Measurements from ENCODE around the gene PRKACB.
A peak's percentile ranks its signal among the peaks of the same experiment; 100 is the strongest.

The PRKACB gene

DNA sequence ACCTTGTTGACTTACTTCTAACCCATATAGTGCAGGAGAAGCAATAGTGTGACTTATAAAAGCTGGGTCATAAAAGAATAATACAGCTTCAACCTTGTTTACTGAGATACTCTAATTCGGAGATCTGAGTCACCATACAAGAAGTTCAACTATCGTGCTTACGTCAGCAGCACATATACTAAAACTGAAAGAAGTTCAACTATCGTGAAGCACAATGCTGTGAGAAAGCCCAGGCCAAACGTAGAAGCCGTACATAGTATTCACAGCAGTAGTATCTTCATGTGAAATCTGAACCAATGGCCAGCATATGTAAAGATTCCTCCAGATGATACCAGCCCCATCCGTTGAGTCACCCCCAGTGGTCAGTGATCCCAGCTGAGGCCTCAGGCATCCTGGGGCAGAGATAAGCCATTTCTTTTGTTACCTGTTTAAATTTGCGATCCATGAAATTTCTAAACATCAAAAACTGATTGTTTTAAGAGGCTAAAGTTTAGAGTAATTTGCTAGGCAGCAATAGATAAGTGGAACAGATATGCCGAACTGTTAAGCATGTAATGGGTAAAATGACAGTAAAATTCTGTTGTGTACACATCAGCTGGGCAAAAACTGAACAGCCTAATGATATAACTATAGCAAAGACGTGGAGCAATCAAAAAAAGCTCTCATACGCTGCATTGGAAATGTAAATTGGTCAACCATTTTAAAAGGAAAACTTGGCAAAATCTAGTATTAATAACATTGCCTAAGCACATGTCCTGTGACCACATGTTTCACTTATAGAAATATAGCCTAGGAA lies 103.6 kb downstream of the PRKACB start:
- TF ChIP-seq, protein P1, sequence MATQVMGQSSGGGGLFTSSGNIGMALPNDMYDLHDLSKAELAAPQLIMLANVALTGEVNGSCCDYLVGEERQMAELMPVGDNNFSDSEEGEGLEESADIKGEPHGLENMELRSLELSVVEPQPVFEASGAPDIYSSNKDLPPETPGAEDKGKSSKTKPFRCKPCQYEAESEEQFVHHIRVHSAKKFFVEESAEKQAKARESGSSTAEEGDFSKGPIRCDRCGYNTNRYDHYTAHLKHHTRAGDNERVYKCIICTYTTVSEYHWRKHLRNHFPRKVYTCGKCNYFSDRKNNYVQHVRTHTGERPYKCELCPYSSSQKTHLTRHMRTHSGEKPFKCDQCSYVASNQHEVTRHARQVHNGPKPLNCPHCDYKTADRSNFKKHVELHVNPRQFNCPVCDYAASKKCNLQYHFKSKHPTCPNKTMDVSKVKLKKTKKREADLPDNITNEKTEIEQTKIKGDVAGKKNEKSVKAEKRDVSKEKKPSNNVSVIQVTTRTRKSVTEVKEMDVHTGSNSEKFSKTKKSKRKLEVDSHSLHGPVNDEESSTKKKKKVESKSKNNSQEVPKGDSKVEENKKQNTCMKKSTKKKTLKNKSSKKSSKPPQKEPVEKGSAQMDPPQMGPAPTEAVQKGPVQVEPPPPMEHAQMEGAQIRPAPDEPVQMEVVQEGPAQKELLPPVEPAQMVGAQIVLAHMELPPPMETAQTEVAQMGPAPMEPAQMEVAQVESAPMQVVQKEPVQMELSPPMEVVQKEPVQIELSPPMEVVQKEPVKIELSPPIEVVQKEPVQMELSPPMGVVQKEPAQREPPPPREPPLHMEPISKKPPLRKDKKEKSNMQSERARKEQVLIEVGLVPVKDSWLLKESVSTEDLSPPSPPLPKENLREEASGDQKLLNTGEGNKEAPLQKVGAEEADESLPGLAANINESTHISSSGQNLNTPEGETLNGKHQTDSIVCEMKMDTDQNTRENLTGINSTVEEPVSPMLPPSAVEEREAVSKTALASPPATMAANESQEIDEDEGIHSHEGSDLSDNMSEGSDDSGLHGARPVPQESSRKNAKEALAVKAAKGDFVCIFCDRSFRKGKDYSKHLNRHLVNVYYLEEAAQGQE (IDR thresholded peaks at IDR 0.05; ENCODE audit: low read depth), result no peak
- no peak for TF ChIP-seq TAF1 (IDR thresholded peaks at IDR 0.05; ENCODE audit: low read depth)
- TF ChIP-seq YY1 (IDR thresholded peaks at IDR 0.05; ENCODE audit: low read depth), result no peak
- TF ChIP-seq ZBTB7A (IDR thresholded peaks at IDR 0.05; ENCODE audit: low read depth), result no peak
- TF ChIP-seq, protein P2, sequence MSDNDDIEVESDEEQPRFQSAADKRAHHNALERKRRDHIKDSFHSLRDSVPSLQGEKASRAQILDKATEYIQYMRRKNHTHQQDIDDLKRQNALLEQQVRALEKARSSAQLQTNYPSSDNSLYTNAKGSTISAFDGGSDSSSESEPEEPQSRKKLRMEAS (IDR thresholded peaks at IDR 0.05), result no peak
- TF ChIP-seq, protein P3, sequence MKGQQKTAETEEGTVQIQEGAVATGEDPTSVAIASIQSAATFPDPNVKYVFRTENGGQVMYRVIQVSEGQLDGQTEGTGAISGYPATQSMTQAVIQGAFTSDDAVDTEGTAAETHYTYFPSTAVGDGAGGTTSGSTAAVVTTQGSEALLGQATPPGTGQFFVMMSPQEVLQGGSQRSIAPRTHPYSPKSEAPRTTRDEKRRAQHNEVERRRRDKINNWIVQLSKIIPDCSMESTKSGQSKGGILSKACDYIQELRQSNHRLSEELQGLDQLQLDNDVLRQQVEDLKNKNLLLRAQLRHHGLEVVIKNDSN (IDR thresholded peaks at IDR 0.05), result no peak
- TF ChIP-seq EGR1 (IDR thresholded peaks at IDR 0.05), result no peak
- no peak for TF ChIP-seq CREB1 (IDR thresholded peaks at IDR 0.05; ENCODE audit: low read depth)
- no peak for TF ChIP-seq FOXM1 (IDR thresholded peaks at IDR 0.05; ENCODE audit: borderline replicate concordance, low read depth)

DNA sequence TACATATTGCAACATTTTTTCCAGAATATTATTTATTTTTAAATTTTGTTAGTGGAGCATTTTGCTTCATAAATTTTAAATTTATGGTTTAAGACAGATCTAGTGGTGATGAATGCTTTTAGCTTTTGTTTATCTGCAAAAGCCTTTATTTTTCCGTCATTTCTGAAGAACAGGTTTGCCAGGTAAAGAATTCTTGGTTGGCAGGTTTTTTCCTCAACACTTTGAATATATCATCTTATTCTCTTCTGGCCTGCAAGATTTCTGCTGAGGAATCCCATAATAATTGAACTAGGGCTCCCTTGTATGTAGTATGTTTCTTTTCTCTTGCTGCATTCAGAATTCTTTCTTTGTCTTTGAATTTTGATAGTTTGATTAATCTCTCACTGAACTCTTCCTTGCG lies 106.6 kb downstream of the PRKACB start:
- TF ChIP-seq TCF12 (IDR thresholded peaks at IDR 0.05; ENCODE audit: low read depth) (no peak), ZBTB7A (IDR thresholded peaks at IDR 0.05; ENCODE audit: low read depth) (no peak), FOXM1 (IDR thresholded peaks at IDR 0.05; ENCODE audit: borderline replicate concordance, low read depth) (no peak), EGR1 (IDR thresholded peaks at IDR 0.05) (no peak), RAD21 (IDR thresholded peaks at IDR 0.05; ENCODE audit: low read depth) (no peak), YY1 (IDR thresholded peaks at IDR 0.05; ENCODE audit: low read depth) (no peak), CEBPB (IDR thresholded peaks at IDR 0.05) (no peak), NFIC (IDR thresholded peaks at IDR 0.05) (no peak), CREB1 (IDR thresholded peaks at IDR 0.05; ENCODE audit: low read depth) (no peak), TAF1 (IDR thresholded peaks at IDR 0.05; ENCODE audit: low read depth) (no peak), TEAD4 (IDR thresholded peaks at IDR 0.05) (no peak), EP300 (IDR thresholded peaks at IDR 0.05; ENCODE audit: borderline replicate concordance) (no peak)
- TF ChIP-seq, protein P1 (IDR thresholded peaks at IDR 0.05; ENCODE audit: low read depth), result no peak
- TF ChIP-seq, protein P3 (IDR thresholded peaks at IDR 0.05), result no peak
- TF ChIP-seq, protein P2 (IDR thresholded peaks at IDR 0.05), result no peak

DNA sequence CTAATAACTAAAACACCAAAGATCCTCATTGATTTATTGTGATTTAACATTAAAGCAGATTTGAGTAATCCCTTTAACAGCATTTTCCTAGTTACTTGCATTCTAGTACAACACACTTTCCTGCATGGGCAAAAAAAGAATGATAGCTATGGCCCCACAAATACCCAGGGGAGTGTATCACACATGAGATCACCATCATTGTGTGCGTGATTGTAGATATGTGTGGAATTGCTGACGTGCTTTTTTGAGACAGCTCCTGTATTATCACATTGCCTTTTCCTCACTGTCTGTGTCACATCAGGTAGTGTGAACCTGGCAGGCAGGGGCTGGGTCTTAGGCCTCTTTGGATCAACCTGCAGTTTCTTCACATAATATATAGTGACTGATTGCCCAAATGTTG lies 109.0 kb downstream of the PRKACB start:
- TF ChIP-seq FOXM1 (IDR thresholded peaks at IDR 0.05; ENCODE audit: borderline replicate concordance, low read depth) (no peak), CREB1 (IDR thresholded peaks at IDR 0.05; ENCODE audit: low read depth) (no peak), NFIC (IDR thresholded peaks at IDR 0.05) (no peak)
- TF ChIP-seq, protein P1 (IDR thresholded peaks at IDR 0.05; ENCODE audit: low read depth), result no peak

DNA sequence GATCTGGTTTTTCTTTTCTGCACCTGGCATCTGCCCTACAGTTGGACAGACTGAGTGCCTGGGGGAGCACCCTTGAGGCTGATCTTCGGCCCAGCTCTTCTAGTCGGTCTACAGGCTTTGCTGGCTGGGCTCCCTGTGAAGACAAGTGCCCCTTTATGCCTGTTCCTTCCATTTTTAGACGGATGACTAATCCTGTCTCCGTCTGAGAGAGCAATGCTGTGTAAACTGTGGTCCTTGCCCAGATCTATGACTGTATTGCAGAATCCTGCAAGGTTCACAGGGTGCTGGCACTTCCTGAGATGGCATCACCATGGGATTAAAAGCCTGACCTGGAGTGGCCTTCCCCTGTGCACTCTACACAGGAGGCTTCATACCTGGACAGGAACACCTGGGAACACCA lies 109.8 kb downstream of the PRKACB start:
- peak; percentile 63 for TF ChIP-seq EP300 (IDR thresholded peaks at IDR 0.05; ENCODE audit: borderline replicate concordance)
- TF ChIP-seq ZBTB7A (IDR thresholded peaks at IDR 0.05; ENCODE audit: low read depth), result no peak
- no peak for TF ChIP-seq YY1 (IDR thresholded peaks at IDR 0.05; ENCODE audit: low read depth)
- TF ChIP-seq, protein P3 (IDR thresholded peaks at IDR 0.05), result no peak
- TF ChIP-seq EGR1 (IDR thresholded peaks at IDR 0.05), result no peak
- TF ChIP-seq TCF12 (IDR thresholded peaks at IDR 0.05; ENCODE audit: low read depth), result peak; percentile 54
- TF ChIP-seq NFIC (IDR thresholded peaks at IDR 0.05), result 0 out of 2 replicates have a peak, but pooled peaks have one; percentile 27
- 0 out of 2 replicates have a peak, but pooled peaks have one; percentile 35 for TF ChIP-seq FOXM1 (IDR thresholded peaks at IDR 0.05; ENCODE audit: borderline replicate concordance, low read depth)

Data from Ishikawa (cell line).